Measurements from ENCODE around the gene LIPC.

Gene LIPC

DNA sequence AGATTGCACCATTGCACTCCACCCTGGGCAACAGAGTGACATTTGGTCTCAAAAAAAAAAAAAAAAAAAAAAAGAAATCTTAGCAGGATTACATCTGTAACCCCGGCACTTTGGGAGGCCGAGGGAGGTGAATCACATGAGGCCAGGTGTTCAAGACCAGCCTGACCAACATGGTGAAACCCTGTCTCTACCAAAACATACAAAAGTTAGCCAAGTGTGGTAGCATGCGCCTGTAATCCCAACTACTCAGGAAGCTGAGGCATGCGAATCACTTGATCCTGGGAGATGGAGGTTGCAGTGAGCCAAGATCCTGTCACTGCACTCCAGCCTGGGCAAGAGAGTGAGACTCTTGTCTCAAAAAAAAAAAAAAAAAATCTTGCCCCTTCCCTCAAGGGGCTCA is 40.4 kb downstream of the LIPC start:
- H3K4me3 ChIP-seq (ENCODE audit: low read depth, low read length): no peak overlapping the region
- TF ChIP-seq, protein P1, sequence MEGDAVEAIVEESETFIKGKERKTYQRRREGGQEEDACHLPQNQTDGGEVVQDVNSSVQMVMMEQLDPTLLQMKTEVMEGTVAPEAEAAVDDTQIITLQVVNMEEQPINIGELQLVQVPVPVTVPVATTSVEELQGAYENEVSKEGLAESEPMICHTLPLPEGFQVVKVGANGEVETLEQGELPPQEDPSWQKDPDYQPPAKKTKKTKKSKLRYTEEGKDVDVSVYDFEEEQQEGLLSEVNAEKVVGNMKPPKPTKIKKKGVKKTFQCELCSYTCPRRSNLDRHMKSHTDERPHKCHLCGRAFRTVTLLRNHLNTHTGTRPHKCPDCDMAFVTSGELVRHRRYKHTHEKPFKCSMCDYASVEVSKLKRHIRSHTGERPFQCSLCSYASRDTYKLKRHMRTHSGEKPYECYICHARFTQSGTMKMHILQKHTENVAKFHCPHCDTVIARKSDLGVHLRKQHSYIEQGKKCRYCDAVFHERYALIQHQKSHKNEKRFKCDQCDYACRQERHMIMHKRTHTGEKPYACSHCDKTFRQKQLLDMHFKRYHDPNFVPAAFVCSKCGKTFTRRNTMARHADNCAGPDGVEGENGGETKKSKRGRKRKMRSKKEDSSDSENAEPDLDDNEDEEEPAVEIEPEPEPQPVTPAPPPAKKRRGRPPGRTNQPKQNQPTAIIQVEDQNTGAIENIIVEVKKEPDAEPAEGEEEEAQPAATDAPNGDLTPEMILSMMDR (IDR thresholded peaks at IDR 0.05; ENCODE audit: low read depth, low read length): no peak

DNA sequence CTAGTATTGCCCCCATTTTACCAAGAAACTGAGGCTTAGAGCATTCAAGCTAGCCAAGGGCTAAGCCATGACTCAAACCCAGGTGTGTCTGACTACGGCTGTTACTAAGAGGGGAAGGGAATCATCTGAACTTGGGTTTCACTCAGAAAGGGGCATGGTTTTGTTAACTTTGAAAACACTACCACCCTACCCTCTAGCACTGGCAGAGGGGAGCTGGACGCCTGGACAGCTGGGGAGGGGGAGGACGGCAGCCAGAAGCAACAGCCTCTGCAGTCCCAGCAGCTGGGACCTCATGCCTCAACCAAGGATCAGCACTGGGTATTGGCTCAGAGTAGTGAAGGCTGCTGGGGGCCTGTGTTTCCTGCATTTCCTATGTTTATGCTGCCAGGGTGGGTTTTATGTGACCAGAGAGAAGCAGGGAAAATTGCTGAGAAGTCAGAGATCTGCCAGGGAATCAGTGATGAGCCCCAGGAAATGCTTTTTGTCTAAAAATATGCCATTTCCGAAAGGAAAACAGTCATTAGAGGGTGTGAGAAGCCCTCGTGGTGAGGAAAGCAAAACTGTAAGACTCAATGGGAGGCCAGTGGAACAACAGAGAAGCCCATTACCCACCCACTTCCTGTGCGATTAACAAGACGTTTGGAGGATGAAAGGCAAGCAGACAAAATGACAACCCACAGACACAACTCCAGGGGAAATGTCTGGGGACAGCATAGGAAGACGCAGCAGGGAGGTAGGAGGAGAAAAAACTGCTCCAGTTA is 41.2 kb downstream of the LIPC start:
- TF ChIP-seq, protein P1 (IDR thresholded peaks at IDR 0.05; ENCODE audit: low read depth, low read length): no peak
- no peak overlapping the region for H3K4me3 ChIP-seq (ENCODE audit: low read depth, low read length)

DNA sequence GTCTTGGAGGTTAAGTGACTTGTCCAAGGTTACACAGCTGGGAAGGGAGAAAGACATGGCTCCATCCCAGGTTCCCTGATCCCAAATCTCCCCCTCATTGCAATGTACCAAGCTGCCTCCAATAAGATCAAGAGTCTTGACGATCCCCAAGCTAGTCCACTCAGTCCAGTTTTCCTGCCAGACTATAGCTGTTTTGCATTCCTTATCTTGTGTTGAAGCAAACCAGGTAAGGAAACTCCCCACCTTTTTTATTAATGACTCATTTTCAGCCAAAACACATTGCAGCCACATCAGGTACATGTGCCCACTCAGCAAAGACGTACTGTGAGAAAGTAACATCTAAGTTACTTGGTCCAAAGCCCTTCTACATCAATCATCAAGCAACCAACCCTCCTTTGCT is 41.9 kb downstream of the LIPC start:
- TF ChIP-seq, protein P1 (IDR thresholded peaks at IDR 0.05; ENCODE audit: low read depth, low read length): no peak
- no peak overlapping the region for H3K4me3 ChIP-seq (ENCODE audit: low read depth, low read length)

DNA sequence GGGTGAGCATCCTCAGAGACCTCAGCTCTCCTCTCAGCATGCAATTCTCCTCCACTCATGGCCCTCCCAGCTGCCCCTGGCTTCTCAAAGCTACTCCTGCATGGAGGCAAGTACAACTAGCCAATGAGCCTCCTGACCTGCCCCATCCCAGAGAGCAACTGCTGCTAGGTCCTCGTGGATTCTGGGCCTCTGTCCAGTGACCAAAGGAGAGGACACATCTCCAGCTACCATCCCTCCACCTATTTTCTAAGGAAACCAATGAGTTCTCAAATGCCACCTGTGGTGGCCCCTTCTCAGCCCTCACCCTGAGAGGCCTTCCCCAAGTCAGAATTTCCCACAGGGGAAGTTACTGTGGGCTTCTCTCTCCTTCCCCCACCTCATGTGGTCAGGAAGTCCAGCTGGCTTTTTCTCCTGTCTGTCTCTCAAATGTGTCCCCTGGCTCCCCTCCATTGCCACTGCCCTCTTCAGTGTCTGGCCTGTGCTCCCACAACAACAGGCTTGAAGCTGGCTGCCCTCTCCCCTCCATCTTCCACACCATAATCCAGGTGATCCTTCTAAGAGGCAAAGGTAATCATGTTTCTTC is 43.0 kb downstream of the LIPC start:
- TF ChIP-seq, protein P1 (IDR thresholded peaks at IDR 0.05; ENCODE audit: low read depth, low read length): no peak
- H3K4me3 ChIP-seq (ENCODE audit: low read depth, low read length): no peak overlapping the region

DNA sequence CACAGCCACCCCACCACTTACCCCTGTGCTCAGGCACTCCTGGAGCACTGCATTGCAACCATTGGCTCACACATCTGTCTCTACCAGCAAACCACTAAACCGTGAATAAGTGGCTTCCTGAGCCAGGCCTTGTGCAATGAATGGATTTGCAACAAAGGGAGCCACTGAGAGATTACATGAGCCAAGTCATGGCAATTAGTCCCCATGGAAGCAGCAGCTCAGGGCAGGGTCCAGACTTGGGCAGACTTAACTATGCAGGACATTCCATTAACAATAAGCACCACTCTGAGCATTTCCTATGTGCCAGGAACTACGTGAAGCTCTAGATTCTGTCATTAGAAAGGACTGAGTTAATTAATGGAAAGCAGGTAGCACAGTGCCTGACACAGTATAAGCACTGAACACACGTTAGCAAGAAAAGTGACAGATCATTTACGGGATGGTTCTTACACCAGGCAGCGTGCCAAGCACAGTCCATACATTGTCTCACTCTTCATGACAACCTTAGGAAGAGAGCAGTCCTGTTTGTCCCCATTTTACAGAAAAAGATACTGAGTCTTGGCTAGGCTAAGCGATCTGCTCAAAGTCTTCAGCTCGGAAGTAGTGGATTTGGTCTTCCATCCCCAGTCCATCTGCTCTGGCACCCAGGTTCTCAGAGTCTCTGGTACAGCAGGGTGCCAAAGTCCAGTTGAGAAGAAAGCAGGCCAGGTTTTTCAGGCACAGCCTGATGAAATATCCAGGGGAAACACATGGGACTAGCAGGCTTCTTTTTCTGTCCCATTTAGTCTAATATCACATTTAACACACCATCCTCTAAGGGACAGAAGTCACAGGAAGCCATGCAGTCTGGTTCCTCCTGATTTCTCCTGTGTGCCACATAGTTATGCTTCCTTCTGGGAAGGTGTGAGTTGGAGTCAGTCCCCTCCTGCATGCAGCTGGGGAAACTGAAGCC is 44.1 kb downstream of the LIPC start:
- no peak overlapping the region for H3K4me3 ChIP-seq (ENCODE audit: low read depth, low read length)
- TF ChIP-seq, protein P1 (IDR thresholded peaks at IDR 0.05; ENCODE audit: low read depth, low read length): no peak

DNA sequence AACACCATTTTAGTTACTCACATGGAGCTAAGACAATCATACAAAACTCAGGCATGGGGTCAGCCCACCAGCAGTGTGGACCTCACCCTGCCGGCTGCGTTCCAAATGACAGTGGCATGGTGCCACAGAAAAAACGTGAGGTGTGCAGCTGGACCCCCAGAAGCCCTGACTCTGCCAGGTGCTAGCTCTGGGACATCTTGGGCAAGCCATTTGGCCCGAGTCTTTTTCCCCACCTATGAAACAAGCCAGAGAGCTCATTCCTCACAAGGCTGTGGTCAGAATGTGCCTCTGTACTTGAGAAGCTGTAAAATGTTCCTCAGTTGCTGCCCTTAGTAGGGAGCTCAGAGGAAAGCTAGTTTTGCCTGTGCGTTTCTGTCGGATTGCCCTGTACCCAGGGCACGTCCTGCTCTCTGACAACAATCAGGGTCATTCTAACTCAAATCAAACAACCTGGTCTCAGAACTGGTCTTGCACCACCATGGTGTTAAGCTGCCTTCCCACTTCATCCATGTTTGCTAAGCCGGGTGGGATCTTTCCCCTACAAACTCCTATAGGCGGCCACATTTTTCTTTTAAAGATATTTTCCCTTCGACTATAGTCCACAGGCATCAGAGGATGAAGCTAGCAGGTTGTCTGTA is 44.9 kb downstream of the LIPC start:
- no peak overlapping the region for H3K4me3 ChIP-seq (ENCODE audit: low read depth, low read length)
- TF ChIP-seq, protein P1 (IDR thresholded peaks at IDR 0.05; ENCODE audit: low read depth, low read length): no peak
